ENCODE results near the gene ARL16.

- TF ChIP-seq, protein P1, sequence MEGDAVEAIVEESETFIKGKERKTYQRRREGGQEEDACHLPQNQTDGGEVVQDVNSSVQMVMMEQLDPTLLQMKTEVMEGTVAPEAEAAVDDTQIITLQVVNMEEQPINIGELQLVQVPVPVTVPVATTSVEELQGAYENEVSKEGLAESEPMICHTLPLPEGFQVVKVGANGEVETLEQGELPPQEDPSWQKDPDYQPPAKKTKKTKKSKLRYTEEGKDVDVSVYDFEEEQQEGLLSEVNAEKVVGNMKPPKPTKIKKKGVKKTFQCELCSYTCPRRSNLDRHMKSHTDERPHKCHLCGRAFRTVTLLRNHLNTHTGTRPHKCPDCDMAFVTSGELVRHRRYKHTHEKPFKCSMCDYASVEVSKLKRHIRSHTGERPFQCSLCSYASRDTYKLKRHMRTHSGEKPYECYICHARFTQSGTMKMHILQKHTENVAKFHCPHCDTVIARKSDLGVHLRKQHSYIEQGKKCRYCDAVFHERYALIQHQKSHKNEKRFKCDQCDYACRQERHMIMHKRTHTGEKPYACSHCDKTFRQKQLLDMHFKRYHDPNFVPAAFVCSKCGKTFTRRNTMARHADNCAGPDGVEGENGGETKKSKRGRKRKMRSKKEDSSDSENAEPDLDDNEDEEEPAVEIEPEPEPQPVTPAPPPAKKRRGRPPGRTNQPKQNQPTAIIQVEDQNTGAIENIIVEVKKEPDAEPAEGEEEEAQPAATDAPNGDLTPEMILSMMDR (IDR thresholded peaks at IDR 0.05): no peak
- no peak for TF ChIP-seq ZFX (IDR thresholded peaks at IDR 0.05; ENCODE audit: borderline replicate concordance)
Measured at GRCh38 chr17:81648707-81649085, 34.9 kb downstream of the ARL16 start.

Data from 22Rv1 (cell line).